GM18505 (cell line): ENCODE results near the gene HMCN2.

Experiments
- ATAC-seq: cut with Tn5 transposase; IDR thresholded peaks from one replicate; pipeline ENCODE4 v1.9.1; 2021; ENCODE audit not compliant: unreplicated experiment
- POLR2A ChIP-seq: IDR thresholded peaks from 4 replicates; pipeline ENCODE4 v1.6.1; 2011; ENCODE audit warnings: borderline replicate concordance; ENCODE audit not compliant: insufficient read depth, insufficient read length; ENCODE audit errors: extremely low read depth

Gene HMCN2

GRCh38 chr9:130284690-130285089, 19.1 kb downstream of the HMCN2 start:
- no peak for ATAC-seq
- TF ChIP-seq POLR2A = no peak

- no peak for ATAC-seq
- TF ChIP-seq POLR2A = no peak
These were observed 19.7 kb downstream of the HMCN2 start for GRCh38 chr9:130285271-130285670.

GRCh38 chr9:130286072-130286770, 20.7 kb downstream of the HMCN2 start:
- TF ChIP-seq POLR2A = no peak
- ATAC-seq = no peak

- no peak for TF ChIP-seq POLR2A
- no peak for ATAC-seq
These were observed 21.3 kb downstream of the HMCN2 start for GRCh38 chr9:130286781-130287428.

- no peak for TF ChIP-seq POLR2A
- no peak for ATAC-seq
These were observed 22.2 kb downstream of the HMCN2 start for GRCh38 chr9:130287736-130288135.

GRCh38 chr9:130288393-130288792, 22.8 kb downstream of the HMCN2 start:
- no peak for TF ChIP-seq POLR2A
- no peak for ATAC-seq

- no peak for ATAC-seq
- no peak for TF ChIP-seq POLR2A
These were observed 23.5 kb downstream of the HMCN2 start for GRCh38 chr9:130288926-130289690.

- TF ChIP-seq POLR2A = no peak
- no peak for ATAC-seq
These were observed 24.2 kb downstream of the HMCN2 start for GRCh38 chr9:130289711-130290241.

GRCh38 chr9:130290291-130291181, 25.0 kb downstream of the HMCN2 start:
- no peak for ATAC-seq
- TF ChIP-seq POLR2A = no peak

GRCh38 chr9:130291474-130291873, 25.9 kb downstream of the HMCN2 start:
- ATAC-seq = no peak
- no peak for TF ChIP-seq POLR2A

GRCh38 chr9:130292106-130292505, 26.5 kb downstream of the HMCN2 start:
- TF ChIP-seq POLR2A = no peak
- ATAC-seq = no peak

- no peak for TF ChIP-seq POLR2A
- ATAC-seq = no peak
These were observed 29.1 kb downstream of the HMCN2 start for GRCh38 chr9:130294664-130295063.

GRCh38 chr9:130295431-130295830, 29.9 kb downstream of the HMCN2 start:
- ATAC-seq = no peak
- TF ChIP-seq POLR2A = no peak
